DND-41 (cell line): ENCODE data around the gene COBL.

ENCODE experiments used
- CTCF ChIP-seq: IDR thresholded peaks from 2 replicates; pipeline ENCODE4 v1.5.1; 2012; ENCODE audit warnings: borderline replicate concordance, low read length, moderate library complexity, mild to moderate bottlenecking; ENCODE audit not compliant: poor library complexity, severe bottlenecking; ENCODE audit errors: extremely low read depth
- EZH2 ChIP-seq: IDR thresholded peaks from 3 replicates; pipeline ENCODE4 v1.6.1; 2012; ENCODE audit warnings: borderline replicate concordance, low read depth, mild to moderate bottlenecking, moderate library complexity, low read length, inconsistent platforms; ENCODE audit not compliant: severe bottlenecking

GRCh38 chr7:51274001-51274400 lies 42.6 kb downstream of the COBL start:
- TF ChIP-seq CTCF (no peak), EZH2 (no peak)
